HG02571 (cell line): ENCODE data around the gene HES4.
"Not testable (repeated sequence)": the region's sequence is repeated elsewhere in the genome, so short reads cannot be mapped to it uniquely, and the experiment has no call there.

Experiments
- ATAC-seq: cut with Tn5 transposase; IDR thresholded peaks from one replicate; pipeline ENCODE4 v1.9.1; 2021; ENCODE audit warnings: mild to moderate bottlenecking, moderate library complexity; ENCODE audit not compliant: unreplicated experiment

The HES4 gene

DNA sequence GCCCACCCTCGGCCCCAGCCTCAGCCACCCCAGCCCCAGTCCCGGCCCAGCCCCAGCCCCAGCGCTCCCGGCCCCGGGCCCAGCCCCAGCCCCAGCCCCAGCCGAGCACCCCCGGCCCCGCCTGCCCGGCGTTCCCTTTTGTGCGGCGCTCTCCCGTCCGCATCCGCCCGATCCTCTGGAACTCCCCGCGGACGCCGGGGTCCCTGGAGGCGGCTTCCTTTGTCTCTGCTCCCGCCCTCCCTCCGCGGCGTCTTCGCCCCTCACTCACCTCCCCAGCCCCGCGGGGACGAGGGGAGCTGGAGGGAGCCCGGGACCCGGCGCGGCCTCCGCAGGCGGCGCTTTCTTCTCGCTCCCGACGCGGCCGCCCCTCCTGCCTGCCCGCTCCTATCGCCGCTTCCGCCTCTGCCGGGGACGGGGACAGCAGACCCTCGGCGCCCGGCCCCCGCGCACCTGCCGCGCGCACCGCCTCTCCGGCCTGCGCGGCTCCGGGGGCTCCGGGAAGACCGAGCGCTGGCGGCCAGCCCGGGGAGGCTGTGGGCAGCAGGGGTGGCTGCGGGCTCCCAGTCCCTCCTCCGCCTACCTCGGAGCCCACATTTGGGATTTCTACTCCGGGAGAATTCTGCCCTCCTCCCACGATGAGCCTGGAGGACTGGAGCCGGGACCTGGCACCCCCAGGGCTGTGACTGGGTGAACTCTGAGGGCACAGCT, 34.0 kb upstream of the HES4 start:
- ATAC-seq = no peak

- peak; percentile 74 for ATAC-seq
Observed at GRCh38 chr1:1033009-1033587, 33.2 kb upstream of the HES4 start.

DNA sequence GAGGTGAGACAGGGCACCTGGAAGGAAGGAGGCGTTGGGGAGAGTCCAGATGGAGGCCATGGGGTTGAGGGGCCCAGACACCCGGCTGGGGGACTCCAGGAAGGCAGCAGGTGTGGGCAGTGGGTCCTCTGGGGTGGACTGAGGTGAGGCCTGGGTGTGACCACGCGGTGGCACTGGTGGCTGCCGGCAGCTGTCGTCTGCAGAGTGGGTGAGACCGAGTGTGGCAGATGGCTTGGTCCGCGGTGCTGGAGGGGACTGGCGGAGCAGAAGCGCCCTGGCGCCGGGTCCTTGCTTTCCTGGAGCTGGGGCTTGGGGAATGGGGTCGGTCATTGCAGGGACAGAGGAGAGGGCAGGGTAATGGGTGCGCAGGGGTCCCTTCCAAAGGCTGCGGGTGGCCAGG, 32.5 kb upstream of the HES4 start:
- ATAC-seq = no peak

- ATAC-seq = no peak
Observed at GRCh38 chr1:1031659-1032235, 31.9 kb upstream of the HES4 start.

GRCh38 chr1:1030867-1031658, 31.2 kb upstream of the HES4 start:
- not testable (repeated sequence) for ATAC-seq

- no peak for ATAC-seq
Observed at GRCh38 chr1:1027791-1028190, 27.9 kb upstream of the HES4 start.

GRCh38 chr1:1026599-1027413, 26.9 kb upstream of the HES4 start:
- no peak for ATAC-seq

- ATAC-seq = no peak
Observed at GRCh38 chr1:1025730-1026129, 25.8 kb upstream of the HES4 start.

DNA sequence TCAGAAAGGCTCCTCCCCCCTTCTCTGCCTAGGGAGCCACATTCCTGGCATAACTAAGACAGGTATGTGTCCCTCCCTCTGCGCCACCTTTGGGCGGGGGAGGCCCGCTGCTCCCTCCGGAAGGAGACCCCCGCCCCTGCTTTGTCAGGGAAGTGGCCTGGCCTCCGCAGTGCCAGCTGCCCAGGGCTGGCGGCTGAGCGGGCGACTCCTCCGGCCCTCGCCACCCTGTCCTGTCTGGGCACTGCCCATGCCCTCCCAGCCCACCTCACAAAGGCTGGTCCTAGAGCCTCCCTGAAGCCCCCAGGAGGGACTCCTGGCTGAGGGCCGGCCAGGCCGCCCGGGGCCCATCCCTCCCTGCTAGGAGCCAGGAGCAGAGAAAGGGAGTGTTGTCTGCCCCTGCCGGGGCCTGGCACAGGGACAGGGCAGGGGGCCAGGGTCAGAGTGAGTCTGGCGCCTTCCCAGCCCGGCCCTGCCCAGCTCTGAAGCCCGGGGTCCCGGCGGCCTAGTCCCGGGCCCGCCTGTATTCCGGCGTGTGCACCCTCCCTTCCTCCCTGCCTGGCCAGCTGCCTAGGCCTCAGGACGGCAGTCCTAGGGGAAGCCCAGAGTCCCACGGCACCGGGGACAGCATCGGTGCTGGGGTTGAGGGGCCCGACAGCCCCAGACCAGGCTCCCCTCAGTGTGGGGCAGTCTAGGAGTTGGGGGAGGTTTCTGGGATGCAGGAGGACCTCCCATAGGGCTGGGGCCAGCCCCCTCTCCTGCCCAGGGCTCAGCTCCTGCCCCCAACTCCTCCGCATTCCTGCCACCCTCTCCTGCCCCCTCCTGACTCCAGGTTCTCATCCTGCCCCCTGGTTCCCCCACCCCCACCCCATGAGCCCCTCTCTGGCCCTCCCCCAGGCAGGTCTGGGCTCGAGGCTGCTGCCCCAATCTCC, 25.1 kb upstream of the HES4 start:
- ATAC-seq = no peak

GRCh38 chr1:1024149-1024770, 24.4 kb upstream of the HES4 start:
- no peak for ATAC-seq

- ATAC-seq = no peak
Observed at GRCh38 chr1:1023700-1024099, 23.8 kb upstream of the HES4 start.

DNA sequence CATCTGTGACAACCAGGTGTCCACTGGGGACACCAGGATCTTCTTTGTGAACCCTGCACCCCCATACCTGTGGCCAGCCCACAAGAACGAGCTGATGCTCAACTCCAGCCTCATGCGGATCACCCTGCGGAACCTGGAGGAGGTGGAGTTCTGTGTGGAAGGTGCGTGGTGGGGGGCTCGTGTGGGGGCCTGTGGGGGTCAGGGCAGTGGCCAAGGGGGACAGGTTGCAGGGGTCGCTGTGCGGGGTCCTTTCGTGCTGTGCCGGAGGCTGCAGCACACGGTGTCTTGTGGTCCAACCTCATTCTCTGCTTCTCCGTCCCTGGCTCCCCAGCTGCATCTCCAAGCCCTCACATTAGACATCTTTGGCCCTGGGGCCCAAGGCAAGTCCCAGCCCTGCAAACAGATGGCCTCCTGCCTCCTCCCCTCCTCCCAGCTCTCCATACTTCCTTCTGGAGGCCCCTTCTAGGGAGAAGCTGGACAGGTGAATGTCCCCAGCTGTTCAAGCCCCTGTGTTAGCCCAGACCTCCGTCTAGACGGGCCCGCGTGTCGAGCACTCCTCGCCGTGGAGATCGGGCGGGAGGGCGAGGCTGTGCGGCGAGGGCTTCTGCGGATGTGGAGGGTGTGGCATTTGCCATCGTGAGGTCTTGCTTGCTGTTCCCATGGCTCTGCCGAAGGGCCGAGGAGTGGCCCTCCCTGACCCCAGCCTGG, 22.6 kb upstream of the HES4 start:
- no peak for ATAC-seq

DNA sequence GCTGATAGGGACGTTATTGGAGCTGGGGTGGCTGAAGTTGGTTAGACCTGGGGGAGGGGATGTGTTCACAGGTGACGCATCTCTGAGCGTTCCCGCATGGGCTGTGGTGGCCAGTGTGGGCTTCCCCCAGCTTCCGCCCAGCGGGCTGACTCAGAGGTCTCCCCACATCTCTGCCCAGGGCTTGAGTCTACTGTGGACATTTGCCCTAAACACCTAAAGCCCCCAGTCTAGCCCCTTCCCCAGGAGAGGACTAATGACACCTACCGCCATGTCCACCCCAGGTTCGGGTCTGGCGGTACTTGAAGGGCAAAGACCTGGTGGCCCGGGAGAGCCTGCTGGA, 22.0 kb upstream of the HES4 start:
- no peak for ATAC-seq

DNA sequence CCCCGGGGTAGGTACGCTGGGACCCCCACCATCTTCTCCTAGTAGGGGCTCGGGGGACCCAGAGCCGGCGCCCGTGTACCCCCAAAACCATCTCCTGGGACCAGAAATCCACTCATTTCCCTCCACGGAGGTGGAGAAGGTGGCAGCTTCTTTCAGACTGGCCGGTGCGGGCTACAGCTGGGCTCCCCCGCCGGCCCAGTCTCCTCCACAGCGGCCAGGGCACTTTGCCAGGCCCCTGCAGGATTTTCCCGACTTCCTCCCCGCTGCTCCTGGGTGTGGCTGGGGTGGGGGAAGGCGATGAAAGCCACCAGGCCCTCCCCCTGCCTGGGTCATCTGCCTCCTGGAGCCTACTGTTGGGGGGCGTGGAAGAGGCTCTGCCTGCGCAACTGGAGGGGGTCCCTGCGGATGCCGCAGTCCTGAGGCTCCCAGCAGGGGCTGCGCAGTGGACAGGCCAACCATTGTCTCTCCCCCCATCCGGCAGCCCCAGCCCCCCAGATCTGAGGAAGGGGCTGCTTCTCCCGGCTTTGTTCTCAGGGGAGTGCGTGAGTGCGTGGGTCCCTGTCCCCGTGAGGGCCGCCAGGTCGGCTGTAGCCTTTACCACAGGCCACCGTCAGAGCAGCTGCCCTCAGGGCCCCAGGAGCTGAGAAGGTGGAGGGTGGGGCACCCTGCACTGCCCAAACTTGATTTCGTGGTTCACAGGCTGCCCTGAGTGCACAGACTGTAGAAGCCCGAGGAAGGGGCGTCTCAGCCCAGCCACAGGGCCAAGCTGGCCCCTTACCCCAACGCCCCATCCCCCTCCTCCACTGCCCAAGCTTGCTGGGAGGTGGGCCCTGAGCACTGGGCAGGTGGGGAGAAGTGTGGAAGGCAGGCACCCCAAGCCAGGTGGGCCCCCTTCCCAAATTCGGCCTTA, 21.4 kb upstream of the HES4 start:
- ATAC-seq = no peak

GRCh38 chr1:1020415-1021009, 20.6 kb upstream of the HES4 start:
- peak; percentile 11 for ATAC-seq

DNA sequence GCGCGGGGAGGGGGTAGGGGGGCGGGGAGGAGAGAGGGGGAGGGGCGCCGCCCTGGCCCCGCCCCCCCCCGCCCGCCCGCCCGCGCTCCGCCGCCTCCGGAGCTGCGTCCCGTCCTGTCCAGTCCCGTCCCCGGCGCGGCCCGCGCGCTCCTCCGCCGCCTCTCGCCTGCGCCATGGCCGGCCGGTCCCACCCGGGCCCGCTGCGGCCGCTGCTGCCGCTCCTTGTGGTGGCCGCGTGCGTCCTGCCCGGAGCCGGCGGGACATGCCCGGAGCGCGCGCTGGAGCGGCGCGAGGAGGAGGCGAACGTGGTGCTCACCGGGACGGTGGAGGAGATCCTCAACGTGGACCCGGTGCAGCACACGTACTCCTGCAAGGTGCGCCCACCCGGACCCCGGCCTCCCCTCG, 20.1 kb upstream of the HES4 start, which contains the start of gene AGRN:
AGRN (plus strand) TSS at position 121 of the 405 bp plus-strand sequence; CDS start at position 174, 53 bp downstream.
- peak; percentile 29 for ATAC-seq
